ENCODE measurements around the gene VPS29. TPM values are rescaled to one million over a fixed set of nuclear protein-coding genes. Genes with fewer than 3 reads are reported as not detected.
A peak's percentile ranks its signal among the peaks of the same experiment; 100 is the strongest.

The VPS29 gene
- total RNA-seq, 1 donor, result 51.4 TPM

DNA sequence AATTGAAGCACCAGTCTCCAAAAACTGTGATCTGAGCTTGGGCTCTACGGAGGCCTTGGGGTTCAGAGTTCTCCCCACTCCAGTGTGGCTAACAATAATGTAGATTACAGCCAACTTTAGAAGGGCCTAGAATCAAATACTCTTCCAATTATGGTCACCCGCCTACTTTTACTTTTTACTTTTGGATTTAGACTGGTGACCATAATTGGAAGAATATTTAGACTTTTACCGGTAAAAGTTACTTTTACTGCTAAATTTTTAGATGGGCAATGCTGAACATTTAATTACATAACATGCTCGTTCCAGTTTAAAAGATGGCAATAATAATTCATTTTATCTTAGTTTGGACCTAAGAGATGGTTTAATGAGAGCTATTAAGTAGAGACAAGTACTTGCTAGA lies 42.1 kb upstream of the VPS29 start:
- no peaks in the 10 kb centered on the region for H3K9me3 ChIP-seq (ENCODE audit: low read depth, low read length)
- TF ChIP-seq, protein P1, sequence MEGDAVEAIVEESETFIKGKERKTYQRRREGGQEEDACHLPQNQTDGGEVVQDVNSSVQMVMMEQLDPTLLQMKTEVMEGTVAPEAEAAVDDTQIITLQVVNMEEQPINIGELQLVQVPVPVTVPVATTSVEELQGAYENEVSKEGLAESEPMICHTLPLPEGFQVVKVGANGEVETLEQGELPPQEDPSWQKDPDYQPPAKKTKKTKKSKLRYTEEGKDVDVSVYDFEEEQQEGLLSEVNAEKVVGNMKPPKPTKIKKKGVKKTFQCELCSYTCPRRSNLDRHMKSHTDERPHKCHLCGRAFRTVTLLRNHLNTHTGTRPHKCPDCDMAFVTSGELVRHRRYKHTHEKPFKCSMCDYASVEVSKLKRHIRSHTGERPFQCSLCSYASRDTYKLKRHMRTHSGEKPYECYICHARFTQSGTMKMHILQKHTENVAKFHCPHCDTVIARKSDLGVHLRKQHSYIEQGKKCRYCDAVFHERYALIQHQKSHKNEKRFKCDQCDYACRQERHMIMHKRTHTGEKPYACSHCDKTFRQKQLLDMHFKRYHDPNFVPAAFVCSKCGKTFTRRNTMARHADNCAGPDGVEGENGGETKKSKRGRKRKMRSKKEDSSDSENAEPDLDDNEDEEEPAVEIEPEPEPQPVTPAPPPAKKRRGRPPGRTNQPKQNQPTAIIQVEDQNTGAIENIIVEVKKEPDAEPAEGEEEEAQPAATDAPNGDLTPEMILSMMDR (IDR thresholded peaks at IDR 0.05; ENCODE audit: extremely low read depth, low read depth, low read length), result no peak
- peaks cover 29% of the 10 kb centered on the region for H4K20me1 ChIP-seq (ENCODE audit: insufficient read depth, low read length)
- H3K36me3 ChIP-seq (ENCODE audit: insufficient read depth, low read length), result peaks cover under 1% of the 10 kb centered on the region
- H3K4me2 ChIP-seq (ENCODE audit: insufficient read depth, low read length), result no peak overlapping the region
- H3K27ac ChIP-seq (ENCODE audit: low read depth, low read length), result no peak overlapping the region
- H3K79me2 ChIP-seq (ENCODE audit: insufficient read depth, low read length), result no peaks in the 10 kb centered on the region
- no peak overlapping the region for H2AFZ ChIP-seq (ENCODE audit: low read length)
- no peak overlapping the region for H3K4me3 ChIP-seq (ENCODE audit: insufficient read depth, low read length)
- no peak for DNase-seq (ENCODE audit: insufficient read length, low spot score, missing footprints)
- H3K4me1 ChIP-seq (ENCODE audit: insufficient read depth, low read length), result peaks cover 21% of the 10 kb centered on the region
- no peaks in the 10 kb centered on the region for H3K27me3 ChIP-seq (ENCODE audit: insufficient read depth, low read length)

- TF ChIP-seq, protein P1 (IDR thresholded peaks at IDR 0.05; ENCODE audit: extremely low read depth, low read depth, low read length), result no peak
- no peak overlapping the region for H3K4me2 ChIP-seq (ENCODE audit: insufficient read depth, low read length)
- peaks cover 19% of the 10 kb centered on the region for H3K4me1 ChIP-seq (ENCODE audit: insufficient read depth, low read length)
- no peaks in the 10 kb centered on the region for H3K27me3 ChIP-seq (ENCODE audit: insufficient read depth, low read length)
- peaks cover 6% of the 10 kb centered on the region for H3K36me3 ChIP-seq (ENCODE audit: insufficient read depth, low read length)
- no peak overlapping the region for H3K27ac ChIP-seq (ENCODE audit: low read depth, low read length)
- no peak overlapping the region for H3K4me3 ChIP-seq (ENCODE audit: insufficient read depth, low read length)
- no peaks in the 10 kb centered on the region for H3K9me3 ChIP-seq (ENCODE audit: low read depth, low read length)
- no peaks in the 10 kb centered on the region for H3K79me2 ChIP-seq (ENCODE audit: insufficient read depth, low read length)
- H4K20me1 ChIP-seq (ENCODE audit: insufficient read depth, low read length), result peaks cover 30% of the 10 kb centered on the region
- H2AFZ ChIP-seq (ENCODE audit: low read length), result no peak overlapping the region
- peak; percentile 30 for DNase-seq (ENCODE audit: insufficient read length, low spot score, missing footprints)
Observed at GRCh38 chr12:110543252-110543959, 41.5 kb upstream of the VPS29 start.

DNA sequence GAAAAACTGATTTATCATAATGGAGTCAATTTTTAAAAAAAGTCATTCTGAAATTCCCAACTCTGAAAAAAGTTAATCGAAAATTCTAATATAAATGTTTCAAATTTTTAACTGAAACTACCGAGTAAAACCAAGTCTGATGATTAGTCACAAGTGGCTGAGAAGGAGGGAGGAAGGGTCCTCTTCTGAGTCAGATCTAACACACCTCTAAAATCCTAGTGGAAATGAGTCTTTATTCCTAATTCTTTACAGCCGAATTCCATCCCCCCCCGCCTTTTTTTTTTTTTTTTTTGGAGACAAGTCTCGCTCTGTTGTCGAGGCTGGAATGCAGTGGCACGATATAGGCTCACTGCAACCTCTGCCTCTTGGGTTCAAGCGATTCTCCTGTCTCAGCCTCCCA lies 38.1 kb upstream of the VPS29 start:
- Histone ChIP-seq H3K9me3 (ENCODE audit: low read depth, low read length) (no peaks in the 10 kb centered on the region), H3K4me2 (ENCODE audit: insufficient read depth, low read length) (no peak overlapping the region), H3K27me3 (ENCODE audit: insufficient read depth, low read length) (no peaks in the 10 kb centered on the region), H3K4me3 (ENCODE audit: insufficient read depth, low read length) (no peak overlapping the region), H2AFZ (ENCODE audit: low read length) (no peak overlapping the region), H3K79me2 (ENCODE audit: insufficient read depth, low read length) (no peaks in the 10 kb centered on the region), H4K20me1 (ENCODE audit: insufficient read depth, low read length) (peaks cover 10% of the 10 kb centered on the region), H3K4me1 (ENCODE audit: insufficient read depth, low read length) (peaks cover 5% of the 10 kb centered on the region), H3K27ac (ENCODE audit: low read depth, low read length) (no peak overlapping the region), H3K36me3 (ENCODE audit: insufficient read depth, low read length) (peaks cover 15% of the 10 kb centered on the region)
- no peak for DNase-seq (ENCODE audit: insufficient read length, low spot score, missing footprints)
- TF ChIP-seq, protein P1 (IDR thresholded peaks at IDR 0.05; ENCODE audit: extremely low read depth, low read depth, low read length), result no peak

GRCh38 chr12:110538869-110539622 lies 37.1 kb upstream of the VPS29 start:
- Histone ChIP-seq H3K4me2 (ENCODE audit: insufficient read depth, low read length) (no peak overlapping the region), H3K36me3 (ENCODE audit: insufficient read depth, low read length) (peaks cover 15% of the 10 kb centered on the region), H3K4me1 (ENCODE audit: insufficient read depth, low read length) (peaks cover 5% of the 10 kb centered on the region), H4K20me1 (ENCODE audit: insufficient read depth, low read length) (peaks cover 10% of the 10 kb centered on the region), H3K79me2 (ENCODE audit: insufficient read depth, low read length) (no peaks in the 10 kb centered on the region), H3K27ac (ENCODE audit: low read depth, low read length) (no peak overlapping the region), H3K27me3 (ENCODE audit: insufficient read depth, low read length) (no peaks in the 10 kb centered on the region), H2AFZ (ENCODE audit: low read length) (no peak overlapping the region), H3K4me3 (ENCODE audit: insufficient read depth, low read length) (no peak overlapping the region), H3K9me3 (ENCODE audit: low read depth, low read length) (no peaks in the 10 kb centered on the region)
- TF ChIP-seq, protein P1 (IDR thresholded peaks at IDR 0.05; ENCODE audit: extremely low read depth, low read depth, low read length), result no peak
- DNase-seq (ENCODE audit: insufficient read length, low spot score, missing footprints), result peak; percentile 25

All from osteoblast (primary cell).